Neural progenitor cell (in vitro differentiated cells): ENCODE results near the gene SURF1.
A peak's percentile ranks its signal among the peaks of the same experiment; 100 is the strongest.

Source experiments
- EZH2 ChIP-seq: fragments of 200-600 bp; sonication (generic); IDR thresholded peaks from 2 replicates; pipeline ENCODE4 v1.6.1; 2017; ENCODE audit warnings: antibody characterized with exemption, mild to moderate bottlenecking, moderate library complexity
- EZH2phosphoT487 ChIP-seq: fragments of 200-600 bp; sonication (generic); IDR thresholded peaks from 2 replicates; pipeline ENCODE4 v1.6.1; 2017; ENCODE audit warnings: antibody characterized with exemption
- TF ChIP-seq, protein P1 (sequence below): fragments of 200-600 bp; sonication (generic); IDR thresholded peaks from 2 replicates; pipeline ENCODE4 v1.5.1; 2017; ENCODE audit warnings: antibody characterized with exemption, mild to moderate bottlenecking

DNA sequence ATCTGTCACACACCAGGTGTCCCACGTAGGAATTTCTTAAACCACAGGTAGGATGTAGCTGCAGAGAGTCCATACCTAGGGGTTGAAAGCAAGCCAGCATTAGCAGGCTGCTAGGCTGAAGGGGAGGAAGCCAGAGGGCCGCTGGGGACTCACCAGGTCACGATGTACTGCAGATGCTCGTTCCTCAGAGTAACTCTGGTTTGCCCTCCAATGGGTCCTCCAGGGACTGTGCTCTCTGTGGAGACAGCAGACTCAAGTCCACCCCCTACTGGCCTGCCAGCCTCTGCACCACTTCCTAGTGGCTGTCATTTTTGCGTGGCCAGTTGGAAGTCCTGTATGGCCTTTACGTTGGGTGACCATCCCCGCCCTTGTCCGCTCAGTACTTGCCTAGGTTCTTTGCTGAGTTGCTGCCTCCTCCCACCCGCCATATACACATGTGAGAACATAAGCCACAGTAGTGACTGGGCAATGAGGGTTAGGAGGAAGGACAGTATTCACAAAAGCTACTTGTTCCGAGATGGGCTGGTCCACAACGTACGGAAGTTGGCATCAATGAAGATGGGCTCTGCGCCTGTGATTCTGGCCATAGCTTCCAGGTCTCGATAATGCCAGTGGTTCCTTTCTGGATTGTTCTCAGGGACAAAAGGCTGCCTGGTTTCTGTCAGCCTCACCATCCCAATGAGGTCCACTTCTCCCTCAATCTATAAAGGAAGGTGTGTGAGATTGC, 4.2 kb downstream of the SURF1 start:
- TF ChIP-seq, protein P1, sequence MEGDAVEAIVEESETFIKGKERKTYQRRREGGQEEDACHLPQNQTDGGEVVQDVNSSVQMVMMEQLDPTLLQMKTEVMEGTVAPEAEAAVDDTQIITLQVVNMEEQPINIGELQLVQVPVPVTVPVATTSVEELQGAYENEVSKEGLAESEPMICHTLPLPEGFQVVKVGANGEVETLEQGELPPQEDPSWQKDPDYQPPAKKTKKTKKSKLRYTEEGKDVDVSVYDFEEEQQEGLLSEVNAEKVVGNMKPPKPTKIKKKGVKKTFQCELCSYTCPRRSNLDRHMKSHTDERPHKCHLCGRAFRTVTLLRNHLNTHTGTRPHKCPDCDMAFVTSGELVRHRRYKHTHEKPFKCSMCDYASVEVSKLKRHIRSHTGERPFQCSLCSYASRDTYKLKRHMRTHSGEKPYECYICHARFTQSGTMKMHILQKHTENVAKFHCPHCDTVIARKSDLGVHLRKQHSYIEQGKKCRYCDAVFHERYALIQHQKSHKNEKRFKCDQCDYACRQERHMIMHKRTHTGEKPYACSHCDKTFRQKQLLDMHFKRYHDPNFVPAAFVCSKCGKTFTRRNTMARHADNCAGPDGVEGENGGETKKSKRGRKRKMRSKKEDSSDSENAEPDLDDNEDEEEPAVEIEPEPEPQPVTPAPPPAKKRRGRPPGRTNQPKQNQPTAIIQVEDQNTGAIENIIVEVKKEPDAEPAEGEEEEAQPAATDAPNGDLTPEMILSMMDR = peak; percentile 62
- TF ChIP-seq EZH2phosphoT487 (no peak), EZH2 (no peak)
